ACC112 (cell line): ENCODE data around the gene GART.
"Not testable (repeated sequence)": the region's sequence is repeated elsewhere in the genome, so short reads cannot be mapped to it uniquely, and the experiment has no call there.

ENCODE experiments used
- H2AFZ ChIP-seq: fragments of 200-600 bp; sonication (generic); one replicate; pipeline ENCODE4 v1.6.0; 2017; ENCODE audit warnings: antibody characterized with exemption, low read length; ENCODE audit not compliant: unreplicated experiment
- H3K27ac ChIP-seq: fragments of 200-600 bp; sonication (generic); 2 replicates; pipeline ENCODE4 v1.5.1; 2014; ENCODE audit warnings: low read depth, mild to moderate bottlenecking, antibody characterized with exemption, low read length, moderate library complexity
- H3K27me3 ChIP-seq: fragments of 200-600 bp; sonication (generic); 2 replicates; pipeline ENCODE4 v1.6.1; 2014; ENCODE audit warnings: mild to moderate bottlenecking, antibody characterized with exemption, low read length, moderate library complexity, mixed read lengths; ENCODE audit not compliant: insufficient read depth
- H3K36me3 ChIP-seq: fragments of 200-600 bp; sonication (generic); 2 replicates; pipeline ENCODE4 v1.6.1; 2016; ENCODE audit warnings: mild to moderate bottlenecking, antibody characterized with exemption, low read length, moderate library complexity, mixed read lengths; ENCODE audit not compliant: insufficient read depth
- H3K4me1 ChIP-seq: fragments of 200-600 bp; sonication (generic); one replicate; pipeline ENCODE4 v1.6.1; 2016; ENCODE audit warnings: low read length, mixed read lengths; ENCODE audit not compliant: insufficient read depth, unreplicated experiment, control insufficient read depth
- H3K4me3 ChIP-seq: fragments of 200-600 bp; sonication (generic); 2 replicates; pipeline ENCODE4 v1.5.1; 2014; ENCODE audit warnings: mild to moderate bottlenecking, low read depth, low read length
- H3K79me2 ChIP-seq: fragments of 200-600 bp; sonication (generic); one replicate; pipeline ENCODE4 v1.6.0; 2016; ENCODE audit warnings: low read length; ENCODE audit not compliant: control insufficient read depth, unreplicated experiment, insufficient read depth

Gene GART

DNA sequence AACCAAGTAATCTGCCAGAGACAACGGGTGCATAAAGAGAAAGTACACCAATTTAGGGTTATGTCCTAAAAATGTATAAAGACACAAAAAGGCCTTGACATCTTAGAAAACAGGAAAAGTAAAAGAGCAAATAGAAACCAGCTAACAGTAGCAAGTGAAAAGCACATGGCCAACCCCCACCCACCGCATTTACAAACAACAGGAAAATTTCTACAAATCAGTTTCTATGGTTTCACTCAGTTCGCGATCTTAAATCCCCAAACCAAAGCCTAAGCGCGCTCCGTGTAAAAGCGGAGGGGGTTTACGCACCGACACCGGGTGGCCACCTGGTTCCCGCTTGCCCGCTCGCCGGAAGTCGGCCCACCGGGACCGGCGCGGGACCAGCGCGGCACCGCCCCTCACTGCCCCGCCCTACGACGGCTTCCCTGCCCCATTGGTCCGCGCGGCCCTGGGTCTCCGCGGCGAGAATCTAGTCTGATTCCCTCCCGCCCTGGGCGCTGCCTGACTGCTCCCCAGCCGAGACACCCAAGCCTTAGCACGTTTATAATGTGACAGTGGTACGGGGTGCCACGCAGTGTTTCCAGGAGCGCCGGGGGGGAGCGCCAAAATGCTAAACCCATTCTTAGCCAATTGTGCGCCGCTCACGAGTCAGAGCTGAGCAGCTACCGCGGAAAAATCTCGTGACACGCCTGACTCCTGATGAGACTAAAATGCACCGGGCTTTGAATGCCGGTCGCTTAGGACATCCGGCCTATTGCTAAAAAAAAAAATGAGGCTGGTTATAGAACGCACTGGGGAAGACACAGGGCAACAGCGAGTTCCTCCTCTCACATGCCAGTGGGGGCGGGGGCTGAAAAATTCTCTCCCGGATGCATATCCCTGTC, at the start of gene GART:
TSS of gene GART (minus strand) at position 362 of the 884 bp plus-strand sequence. CDS start 2,802 bp downstream, outside the sequence.
- H3K79me2 ChIP-seq = peaks cover 76% of the 10 kb centered on the region
- peak within 1 kb of the TSS; percentile 19 for H2AFZ ChIP-seq
- peaks cover 16% of the 10 kb centered on the region for H3K36me3 ChIP-seq
- no peaks in the 10 kb centered on the region for H3K27me3 ChIP-seq
- H3K4me3 ChIP-seq = peak within 1 kb of the TSS; percentile 93
- H3K27ac ChIP-seq = peak within 1 kb of the TSS; percentile 95
- peaks cover 23% of the 10 kb centered on the region for H3K4me1 ChIP-seq

GRCh38 chr21:33588485-33589335, 46.8 kb upstream of the GART start, which contains the start of gene DONSON:
TSS of gene DONSON (minus strand) at chr21:33588684. CDS start at chr21:33588641, 43 bp downstream.
- Histone ChIP-seq H3K4me3 (peak within 1 kb of the TSS; percentile 94), H2AFZ (peak within 1 kb of the TSS; percentile 92), H3K27me3 (no peaks in the 10 kb centered on the region), H3K79me2 (peaks cover 37% of the 10 kb centered on the region), H3K36me3 (peaks cover 18% of the 10 kb centered on the region), H3K4me1 (peaks cover 23% of the 10 kb centered on the region), H3K27ac (peak within 1 kb of the TSS; percentile 84)

DNA sequence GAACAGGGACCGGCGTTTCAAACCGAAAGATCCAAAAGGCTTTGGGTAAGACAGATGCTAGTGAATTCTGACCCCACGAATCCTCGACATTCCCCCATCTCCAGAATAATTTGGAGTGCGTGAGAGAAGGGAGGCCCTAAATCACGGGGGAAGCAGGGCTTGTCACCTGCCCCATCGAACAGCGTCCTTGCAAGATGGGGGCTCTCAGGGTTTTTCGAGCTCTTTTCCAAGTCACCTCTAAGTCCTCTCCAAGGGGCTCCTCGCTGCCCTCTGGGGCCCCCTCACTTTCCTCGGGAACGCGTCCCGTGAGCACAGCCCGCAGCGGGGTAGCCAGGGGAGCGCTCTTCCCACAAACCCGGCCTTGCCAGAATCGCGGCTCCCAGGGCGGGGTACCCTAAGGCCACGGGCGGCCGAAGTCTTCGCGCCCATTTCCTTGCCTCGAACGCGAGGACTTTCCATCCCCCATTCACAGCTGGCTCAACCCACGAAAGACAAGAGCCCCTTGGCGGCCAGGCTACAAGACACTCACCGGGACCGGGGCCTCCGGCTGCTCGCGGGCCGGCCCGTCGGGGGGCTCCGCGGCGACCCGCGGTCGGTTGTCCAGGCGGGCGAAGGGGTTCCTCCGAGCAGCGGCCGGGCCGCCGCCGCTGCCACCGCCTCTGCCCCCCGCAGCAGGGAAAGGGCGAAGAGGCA, 46.0 kb upstream of the GART start:
- Histone ChIP-seq H3K4me1 (peaks cover 23% of the 10 kb centered on the region), H3K79me2 (peaks cover 37% of the 10 kb centered on the region), H3K36me3 (peaks cover 18% of the 10 kb centered on the region), H2AFZ (peak overlapping the region; percentile 92), H3K4me3 (peak overlapping the region; percentile 94), H3K27ac (peak overlapping the region; percentile 84), H3K27me3 (no peaks in the 10 kb centered on the region)

- no peak overlapping the region for H2AFZ ChIP-seq
- no peak overlapping the region for H3K27ac ChIP-seq
- H3K36me3 ChIP-seq = peaks cover 18% of the 10 kb centered on the region
- H3K4me3 ChIP-seq = peak overlapping the region; percentile 94
- H3K4me1 ChIP-seq = peaks cover 23% of the 10 kb centered on the region
- peaks cover 39% of the 10 kb centered on the region for H3K79me2 ChIP-seq
- H3K27me3 ChIP-seq = no peaks in the 10 kb centered on the region
Observed at GRCh38 chr21:33586927-33587326, 45.0 kb upstream of the GART start.

GRCh38 chr21:33584455-33584854, 42.5 kb upstream of the GART start:
- H3K27ac ChIP-seq = no peak overlapping the region
- H3K36me3 ChIP-seq = peaks cover 18% of the 10 kb centered on the region
- H3K4me3 ChIP-seq = no peak overlapping the region
- no peaks in the 10 kb centered on the region for H3K27me3 ChIP-seq
- no peak overlapping the region for H2AFZ ChIP-seq
- H3K79me2 ChIP-seq = peaks cover 39% of the 10 kb centered on the region
- H3K4me1 ChIP-seq = peaks cover 19% of the 10 kb centered on the region

DNA sequence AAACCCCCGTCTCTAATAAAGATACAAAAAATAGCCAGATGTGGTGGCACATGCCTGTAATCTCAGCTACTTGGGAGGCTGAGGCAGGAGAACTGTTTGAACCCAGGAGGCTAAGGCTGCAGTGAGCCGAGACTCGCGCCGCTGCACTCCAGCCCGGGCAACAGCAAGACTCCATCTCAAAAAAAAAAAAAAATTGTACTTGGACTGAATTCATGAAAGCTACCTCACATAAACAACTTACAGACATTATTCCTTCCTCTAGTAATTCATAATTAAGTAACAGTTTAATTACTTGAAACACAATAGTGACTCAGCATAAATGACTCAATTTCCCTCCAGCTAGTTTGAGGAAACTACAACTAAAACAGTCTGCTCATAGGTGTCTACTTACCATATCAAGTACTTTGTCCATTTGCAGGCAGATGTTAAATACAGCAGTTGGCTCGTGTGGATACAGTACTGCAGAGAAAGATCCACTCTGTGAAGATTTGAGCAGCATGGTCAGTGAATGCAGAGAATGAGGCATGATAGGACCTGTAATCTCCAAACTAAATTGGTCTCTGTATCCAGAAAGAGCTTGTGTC, 37.1 kb upstream of the GART start:
- H3K4me3 ChIP-seq = no peak overlapping the region
- H3K27ac ChIP-seq = peak overlapping the region; percentile 62
- H3K4me1 ChIP-seq = peaks cover 12% of the 10 kb centered on the region
- H3K36me3 ChIP-seq = peaks cover 16% of the 10 kb centered on the region
- H2AFZ ChIP-seq = no peak overlapping the region
- peaks cover 7% of the 10 kb centered on the region for H3K79me2 ChIP-seq
- no peaks in the 10 kb centered on the region for H3K27me3 ChIP-seq

DNA sequence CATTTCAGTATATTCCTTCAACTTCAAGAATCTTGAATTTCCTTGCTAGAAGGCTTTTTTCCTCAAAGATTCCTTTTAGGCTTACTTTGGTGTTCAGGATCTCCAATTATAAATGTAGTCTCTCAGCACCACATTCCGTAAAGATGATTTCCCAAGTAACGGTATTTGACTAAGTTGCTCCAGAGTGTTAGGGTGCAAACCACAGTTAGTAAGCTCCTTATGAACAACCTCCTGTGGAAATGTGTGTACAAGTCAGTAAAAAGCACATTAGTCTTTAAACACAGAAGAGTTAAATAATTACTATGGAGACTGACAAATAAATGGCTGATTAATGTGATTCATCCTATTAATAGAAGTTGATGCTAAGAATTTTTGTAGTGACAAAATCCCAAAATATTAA, 36.3 kb upstream of the GART start:
- peaks cover 12% of the 10 kb centered on the region for H3K4me1 ChIP-seq
- peaks cover 23% of the 10 kb centered on the region for H3K36me3 ChIP-seq
- H3K27ac ChIP-seq = peak overlapping the region; percentile 50
- peaks cover 7% of the 10 kb centered on the region for H3K79me2 ChIP-seq
- H3K27me3 ChIP-seq = no peaks in the 10 kb centered on the region
- H3K4me3 ChIP-seq = no peak overlapping the region
- no peak overlapping the region for H2AFZ ChIP-seq

DNA sequence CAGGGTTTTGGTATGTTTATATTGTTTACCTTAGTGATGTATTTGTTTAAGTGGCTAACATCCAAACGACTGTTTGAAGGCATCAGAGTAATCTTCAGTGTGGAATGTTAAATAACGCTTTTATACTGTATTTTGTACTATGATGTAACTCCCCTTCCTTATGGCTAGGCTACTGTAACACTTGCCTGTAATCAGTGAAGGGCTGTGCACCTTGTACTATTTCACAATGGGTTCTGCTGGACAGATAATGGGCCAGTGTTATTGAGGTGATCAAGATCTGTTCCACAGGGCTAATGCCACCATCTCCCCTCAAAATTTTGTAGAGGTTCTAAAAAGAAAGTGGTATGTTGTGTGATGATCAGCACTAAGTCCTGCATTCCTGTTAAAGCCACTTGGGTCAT, 34.8 kb upstream of the GART start:
- not testable (repeated sequence) for H2AFZ ChIP-seq, H3K27me3 ChIP-seq, H3K27ac ChIP-seq, H3K79me2 ChIP-seq, H3K4me3 ChIP-seq
- H3K4me1 ChIP-seq = peaks cover 12% of the 10 kb centered on the region
- H3K36me3 ChIP-seq = peaks cover 30% of the 10 kb centered on the region

- H3K27me3 ChIP-seq = no peaks in the 10 kb centered on the region
- H3K27ac ChIP-seq = no peak overlapping the region
- H3K4me3 ChIP-seq = no peak overlapping the region
- no peaks in the 10 kb centered on the region for H3K4me1 ChIP-seq
- H3K79me2 ChIP-seq = peaks cover 20% of the 10 kb centered on the region
- peaks cover 41% of the 10 kb centered on the region for H3K36me3 ChIP-seq
- no peak overlapping the region for H2AFZ ChIP-seq
Observed at GRCh38 chr21:33572350-33572749, 30.4 kb upstream of the GART start.

- Histone ChIP-seq H3K27me3 (no peaks in the 10 kb centered on the region), H3K4me3 (no peak overlapping the region), H2AFZ (no peak overlapping the region), H3K79me2 (peaks cover 25% of the 10 kb centered on the region), H3K27ac (no peak overlapping the region), H3K36me3 (peaks cover 45% of the 10 kb centered on the region), H3K4me1 (no peaks in the 10 kb centered on the region)
Observed at GRCh38 chr21:33569991-33570390, 28.1 kb upstream of the GART start.
